CD14-positive monocyte (primary cell): ENCODE data around the gene CLEC4M. TPM values are rescaled to one million over a fixed set of nuclear protein-coding genes. Genes with fewer than 3 reads are reported as not detected.

Experiments used
- DNase-seq, 3 donors: peaks; one replicate each; pipeline ENCODE4 v3.0.0-alpha.2; 2011 to 2022
- H2AFZ ChIP-seq: 2 replicates; pipeline ENCODE4 v1.6.0; 2012; ENCODE audit warnings: mild to moderate bottlenecking, low read depth, low read length, inconsistent platforms; ENCODE audit not compliant: insufficient read depth, poor library complexity, severe bottlenecking
- H3K27ac ChIP-seq, 2 donors: 1 replicate in 1 of 2; 2 replicates in 1 of 2; pipeline ENCODE4 v1.5.1; 2012 to 2013; ENCODE audit warnings: low read length in 2 of 2, control low read depth in 1 of 2, inconsistent platforms in 1 of 2, low read depth in 1 of 2, mild to moderate bottlenecking in 1 of 2
- H3K27me3 ChIP-seq, 2 donors: one replicate each; pipeline versions ENCODE4 v1.6.0 to v1.6.1; 2011 to 2013; ENCODE audit warnings: low read length in 2 of 2; ENCODE audit not compliant: control insufficient read depth in 2 of 2, insufficient read depth in 2 of 2
- H3K36me3 ChIP-seq, 2 donors: replicated peaks in 1 of 2; 1 replicate in 1 of 2; 2 replicates in 1 of 2; pipeline versions ENCODE4 v1.5.1 to v1.6.1; 2012 to 2013; ENCODE audit warnings: low read length in 2 of 2, control low read depth in 1 of 2, inconsistent platforms in 1 of 2, mild to moderate bottlenecking in 1 of 2; ENCODE audit not compliant: insufficient read depth in 2 of 2, control insufficient read depth in 1 of 2
- H3K4me1 ChIP-seq, 2 donors: 1 replicate in 1 of 2; 2 replicates in 1 of 2; pipeline versions ENCODE4 v1.5.1 to v1.6.1; 2012 to 2013; ENCODE audit warnings: low read length in 2 of 2, control low read depth in 1 of 2, inconsistent platforms in 1 of 2, mild to moderate bottlenecking in 1 of 2, moderate library complexity in 1 of 2; ENCODE audit not compliant: insufficient read depth in 2 of 2, control insufficient read depth in 1 of 2
- H3K4me2 ChIP-seq: replicated peaks from 2 replicates; pipeline ENCODE3; 2012; ENCODE audit warnings: low read length, moderate library complexity, mild to moderate bottlenecking; ENCODE audit not compliant: poor library complexity, severe bottlenecking; ENCODE audit errors: extremely low read depth
- H3K4me3 ChIP-seq, 3 experiments: fragments of 200-600 bp in 1 of 3; sonication (generic) in 1 of 3; replicated peaks in 1 of 3; 1 replicate in 2 of 3; 2 replicates in 1 of 3; pipeline ENCODE4 v1.5.1; 2011 to 2013; ENCODE audit warnings: low read length in 3 of 3, mild to moderate bottlenecking in 3 of 3, control low read depth in 2 of 3, low read depth in 2 of 3, inconsistent platforms in 1 of 3, moderate library complexity in 1 of 3
- H3K79me2 ChIP-seq: 2 replicates; pipeline ENCODE4 v1.6.0; 2012; ENCODE audit warnings: mild to moderate bottlenecking, control low read depth, inconsistent platforms, low read length, moderate library complexity; ENCODE audit not compliant: insufficient read depth
- H3K9ac ChIP-seq: 2 replicates; pipeline ENCODE4 v1.6.0; 2017; ENCODE audit warnings: low read length, mild to moderate bottlenecking; ENCODE audit not compliant: insufficient read depth, poor library complexity, severe bottlenecking
- H3K9me3 ChIP-seq, 2 donors: replicated peaks in 1 of 2; 1 replicate in 1 of 2; 2 replicates in 1 of 2; pipeline versions ENCODE4 v1.5.1 to v1.6.1; 2012 to 2013; ENCODE audit warnings: low read length in 2 of 2, control low read depth in 1 of 2; ENCODE audit not compliant: control insufficient read depth in 1 of 2, insufficient read depth in 1 of 2
- H4K20me1 ChIP-seq: 2 replicates; pipeline ENCODE4 v1.6.0; 2012; ENCODE audit warnings: mild to moderate bottlenecking, low read length, control low read depth, moderate library complexity; ENCODE audit not compliant: insufficient read depth
- H3K27ac Mint-ChIP-seq, 7 donors: one replicate each; pipeline ENCODE4 v1.8.0; 2020; ENCODE audit warnings: mild to moderate bottlenecking in 7 of 7, mixed read lengths in 7 of 7, moderate library complexity in 6 of 7, inconsistent platforms in 2 of 7
- H3K27me3 Mint-ChIP-seq, 3 donors: one replicate each; pipeline ENCODE4 v1.8.0; 2021 to 2022; ENCODE audit warnings: low read depth in 3 of 3, mild to moderate bottlenecking in 3 of 3, mixed read lengths in 3 of 3, moderate library complexity in 3 of 3, inconsistent platforms in 1 of 3
- H3K36me3 Mint-ChIP-seq, 2 donors: one replicate each; pipeline ENCODE4 v1.8.0; 2020; ENCODE audit warnings: mixed read lengths in 2 of 2, inconsistent platforms in 1 of 2, mild to moderate bottlenecking in 1 of 2
- H3K4me1 Mint-ChIP-seq: one replicate; pipeline ENCODE4 v1.8.0; 2020; ENCODE audit warnings: mild to moderate bottlenecking, mixed read lengths
- H3K4me3 Mint-ChIP-seq, 2 donors: one replicate each; pipeline ENCODE4 v1.8.0; 2020; ENCODE audit warnings: mild to moderate bottlenecking in 2 of 2, mixed read lengths in 2 of 2, moderate library complexity in 1 of 2
- H3K9me3 Mint-ChIP-seq, 7 donors: one replicate each; pipeline ENCODE4 v1.8.0; 2020 to 2022; ENCODE audit warnings: mixed read lengths in 7 of 7, mild to moderate bottlenecking in 6 of 7, moderate library complexity in 6 of 7, inconsistent platforms in 2 of 7
- CTCF ChIP-seq: fragments of 200-600 bp; IDR thresholded peaks from one replicate; pipeline ENCODE4 v1.8.0; 2022; ENCODE audit warnings: antibody characterized with exemption, mild to moderate bottlenecking
- WGBS: methylation state at CpG from one replicate; pipeline ENCODE4 v1.1.5; 2013; ENCODE audit warnings: missing lambda C conversion rate; ENCODE audit not compliant: insufficient coverage; 5-methylcytosine and 5-hydroxymethylcytosine counted together
- intact Hi-C, 2 donors: fragments of 100-400 bp; cut with micrococcal nuclease; formaldehyde crosslinking; loops; one replicate each; pipeline versions ENCODE4 v1.15.0 to v1.15.1; 2023
- polyA plus RNA-seq, 3 donors: library from polyadenylated mRNA; depleted of rRNA in 1 of 3; unstranded in 2 of 3; stranded (reverse) in 1 of 3; fragments of 300-500 nt in 2 of 3; fragments of >200 nt in 1 of 3; fragmentation: Illumina TruSeq in 2 of 3; gene quantifications; 1 replicate in 2 of 3; 2 replicates in 1 of 3; pipeline ENCODE4 v1.2.3, GENCODE V29; 2012 to 2021

CLEC4M gene
- polyA plus RNA-seq, 3 donors: not detected

- Mint-ChIP-seq H3K27me3 (peaks cover 3 to 17% (median 11%) of the 10 kb centered on the region in 3 donors), H3K27ac (no peak overlapping the region), H3K36me3 (peaks cover 0 to 13% of the 10 kb centered on the region in 2 donors), H3K4me1 (peaks cover 34% of the 10 kb centered on the region), H3K9me3 (peaks cover 0 to 12% (median 1%) of the 10 kb centered on the region in 7 donors), H3K4me3 (no peak overlapping the region)
- Histone ChIP-seq H3K79me2 (no peaks in the 10 kb centered on the region), H3K27me3 (peaks cover 0 to 3% of the 10 kb centered on the region in 2 donors), H3K36me3 (no peaks in the 10 kb centered on the region), H3K9ac (no peak overlapping the region), H3K4me2 (no peak overlapping the region), H3K4me3 (no peak overlapping the region), H3K27ac (no peak overlapping the region), H2AFZ (no peak overlapping the region), H4K20me1 (no peaks in the 10 kb centered on the region), H3K9me3 (no peaks in the 10 kb centered on the region), H3K4me1 (peaks cover 22 to 26% of the 10 kb centered on the region in 2 donors)
- intact Hi-C loops: no loop called here
- DNase-seq: no peak
- WGBS: 100% methylated on average over 1 of the region's 2 CpGs
- TF ChIP-seq CTCF: no peak
These were observed 37.3 kb upstream of the CLEC4M start for GRCh38 chr19:7725791-7726190.

- Histone ChIP-seq H3K9ac (peak overlapping the region; percentile 51), H3K36me3 (no peaks in the 10 kb centered on the region), H3K27me3 (peaks cover 0 to 3% of the 10 kb centered on the region in 2 donors), H3K4me3 (peak overlapping the region in 2 of 3 experiments; percentile 34 to 71), H3K79me2 (no peaks in the 10 kb centered on the region), H3K4me1 (peaks cover 35 to 52% of the 10 kb centered on the region in 2 donors), H2AFZ (peak overlapping the region; percentile 87), H3K27ac (peak overlapping the region; percentile 1 to 42), H3K9me3 (no peaks in the 10 kb centered on the region), H3K4me2 (peak overlapping the region; percentile 83), H4K20me1 (no peaks in the 10 kb centered on the region)
- peaks cover 0 to 13% of the 10 kb centered on the region in 2 donors for H3K36me3 Mint-ChIP-seq
- peaks cover 43% of the 10 kb centered on the region for H3K4me1 Mint-ChIP-seq
- H3K9me3 Mint-ChIP-seq: peaks cover 0 to 10% (median 1%) of the 10 kb centered on the region in 7 donors
- peak; percentile 46 to 79 (median 58) for DNase-seq
- 3% methylated on average over 11 of the region's 16 CpGs for WGBS
- peaks cover 2 to 22% (median 16%) of the 10 kb centered on the region in 3 donors for H3K27me3 Mint-ChIP-seq
- peak overlapping the region; percentile 77 to 91 for H3K4me3 Mint-ChIP-seq
- H3K27ac Mint-ChIP-seq: peak overlapping the region; percentile 26 to 83 (median 71)
- TF ChIP-seq CTCF: no peak
- intact Hi-C loops: no loop called here
These were observed 33.8 kb upstream of the CLEC4M start for GRCh38 chr19:7729211-7729610.
